Activated naive CD4-positive, alpha-beta T cell treated with anti-CD3 and anti-CD28 coated beads, Interleukin-2, amount 50 U/mL, for 24 hours (primary cell): ENCODE data around the gene TUBGCP3.
A peak's percentile ranks its signal among the peaks of the same experiment; 100 is the strongest.

Source experiments
- H3K27ac Mint-ChIP-seq: one replicate; pipeline ENCODE4 v1.8.0; 2021; ENCODE audit warnings: mild to moderate bottlenecking, mixed read lengths
- H3K27me3 Mint-ChIP-seq: one replicate; pipeline ENCODE4 v1.8.0; 2021; ENCODE audit warnings: mixed read lengths
- H3K36me3 Mint-ChIP-seq: one replicate; pipeline ENCODE4 v1.8.0; 2021; ENCODE audit warnings: mixed read lengths
- H3K4me1 Mint-ChIP-seq: one replicate; pipeline ENCODE4 v1.8.0; 2021; ENCODE audit warnings: mixed read lengths
- H3K4me3 Mint-ChIP-seq: one replicate; pipeline ENCODE4 v1.8.0; 2021; ENCODE audit warnings: mild to moderate bottlenecking, mixed read lengths
- H3K9me3 Mint-ChIP-seq: one replicate; pipeline ENCODE4 v1.8.0; 2021; ENCODE audit warnings: mixed read lengths

TUBGCP3 gene

DNA sequence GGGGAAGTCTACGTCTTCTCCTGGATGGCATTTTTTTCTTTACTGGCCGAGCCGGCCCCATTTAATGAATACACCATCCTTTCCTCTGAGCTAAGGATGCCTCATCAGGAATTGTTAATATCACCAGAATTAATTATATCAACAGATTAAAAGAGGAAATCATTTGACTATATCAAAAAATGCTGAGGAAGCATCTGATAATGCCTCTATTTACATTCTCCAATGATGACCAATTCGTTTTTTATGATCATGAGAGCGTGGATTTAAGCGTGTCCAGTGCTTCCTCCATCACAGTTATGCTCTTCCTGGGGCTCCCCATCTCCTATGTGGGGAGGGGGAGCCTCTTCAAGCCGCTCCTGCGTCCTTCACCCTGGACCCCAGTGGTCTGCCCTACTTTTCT lies 58.7 kb downstream of the TUBGCP3 start:
- no peaks in the 10 kb centered on the region for H3K27me3 Mint-ChIP-seq
- peaks cover 6% of the 10 kb centered on the region for H3K4me1 Mint-ChIP-seq

GRCh38 chr13:112526146-112526853 lies 61.7 kb downstream of the TUBGCP3 start:
- no peaks in the 10 kb centered on the region for H3K27me3 Mint-ChIP-seq
- no peak overlapping the region for H3K27ac Mint-ChIP-seq
- H3K4me1 Mint-ChIP-seq = no peaks in the 10 kb centered on the region
- peaks cover 3% of the 10 kb centered on the region for H3K36me3 Mint-ChIP-seq
- H3K9me3 Mint-ChIP-seq = no peaks in the 10 kb centered on the region
- no peak overlapping the region for H3K4me3 Mint-ChIP-seq

More for the DNA sequence above, 58.7 kb downstream of the TUBGCP3 start:
- Mint-ChIP-seq H3K9me3 (no peaks in the 10 kb centered on the region), H3K4me3 (no peak overlapping the region), H3K27ac (no peak overlapping the region), H3K36me3 (no peaks in the 10 kb centered on the region)

GRCh38 chr13:112525356-112525945 lies 62.5 kb downstream of the TUBGCP3 start:
- Mint-ChIP-seq H3K4me1 (no peaks in the 10 kb centered on the region), H3K27me3 (no peaks in the 10 kb centered on the region), H3K36me3 (peaks cover 5% of the 10 kb centered on the region), H3K27ac (no peak overlapping the region), H3K9me3 (no peaks in the 10 kb centered on the region), H3K4me3 (no peak overlapping the region)

DNA sequence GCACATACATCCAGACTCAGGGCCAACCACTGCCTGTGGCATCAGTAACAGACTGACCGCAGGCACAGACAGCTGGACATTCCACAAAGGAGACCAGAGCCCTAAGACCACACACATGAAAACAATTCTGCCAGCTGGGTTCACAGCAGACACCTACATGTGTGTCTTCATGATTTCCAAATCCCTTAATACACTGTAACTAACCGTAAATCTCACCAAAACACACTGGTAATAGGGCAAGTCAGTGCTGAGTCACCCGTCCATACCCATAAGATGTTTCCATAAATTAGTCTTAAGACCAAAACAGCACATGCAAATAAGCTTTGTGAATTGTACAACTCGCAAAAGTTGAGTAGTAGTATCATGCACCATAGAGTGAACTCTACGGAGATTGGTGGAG lies 65.4 kb downstream of the TUBGCP3 start:
- Mint-ChIP-seq H3K27me3 (no peaks in the 10 kb centered on the region), H3K4me1 (no peaks in the 10 kb centered on the region), H3K4me3 (no peak overlapping the region), H3K27ac (no peak overlapping the region), H3K36me3 (peaks cover 5% of the 10 kb centered on the region), H3K9me3 (no peaks in the 10 kb centered on the region)

DNA sequence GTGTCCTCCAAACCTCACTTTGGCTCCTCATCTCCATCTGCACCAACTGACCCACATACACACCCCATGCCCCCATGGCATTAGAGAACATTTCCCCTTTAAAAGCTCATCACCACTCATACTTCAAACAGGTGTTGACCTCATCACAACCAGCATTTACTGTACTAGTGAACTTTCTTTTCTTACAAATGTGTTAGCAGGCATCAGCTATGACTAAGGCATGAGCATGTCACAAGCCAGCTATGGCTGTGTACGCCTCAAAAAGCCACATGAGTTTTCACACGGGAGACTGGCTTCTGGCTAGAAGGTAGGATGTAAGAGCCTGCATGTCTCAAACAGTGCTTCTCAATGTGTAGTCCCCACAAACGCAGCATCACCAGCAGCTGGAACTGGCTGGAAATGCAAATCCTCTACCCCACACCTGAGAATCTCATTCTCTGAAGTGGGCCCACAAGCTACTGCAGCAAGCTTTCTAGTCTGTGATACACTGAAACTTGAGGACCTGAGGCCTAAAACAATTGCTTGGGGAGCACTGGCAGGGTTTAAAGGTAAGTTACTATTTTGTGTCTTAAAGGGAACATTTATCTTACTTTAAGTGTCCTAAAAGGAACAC lies 66.8 kb downstream of the TUBGCP3 start:
- Mint-ChIP-seq H3K4me3 (no peak overlapping the region), H3K36me3 (peaks cover 5% of the 10 kb centered on the region), H3K4me1 (no peaks in the 10 kb centered on the region), H3K27ac (no peak overlapping the region), H3K9me3 (no peaks in the 10 kb centered on the region), H3K27me3 (no peaks in the 10 kb centered on the region)

GRCh38 chr13:112519517-112520060 lies 68.4 kb downstream of the TUBGCP3 start:
- peaks cover 7% of the 10 kb centered on the region for H3K36me3 Mint-ChIP-seq
- H3K27ac Mint-ChIP-seq = no peak overlapping the region
- no peak overlapping the region for H3K4me3 Mint-ChIP-seq
- no peaks in the 10 kb centered on the region for H3K9me3 Mint-ChIP-seq
- no peaks in the 10 kb centered on the region for H3K27me3 Mint-ChIP-seq
- no peaks in the 10 kb centered on the region for H3K4me1 Mint-ChIP-seq

- Mint-ChIP-seq H3K9me3 (no peaks in the 10 kb centered on the region), H3K4me3 (no peak overlapping the region), H3K4me1 (no peaks in the 10 kb centered on the region), H3K36me3 (peaks cover 11% of the 10 kb centered on the region), H3K27ac (no peak overlapping the region), H3K27me3 (no peaks in the 10 kb centered on the region)
These were observed 71.7 kb downstream of the TUBGCP3 start for GRCh38 chr13:112516218-112516617.

DNA sequence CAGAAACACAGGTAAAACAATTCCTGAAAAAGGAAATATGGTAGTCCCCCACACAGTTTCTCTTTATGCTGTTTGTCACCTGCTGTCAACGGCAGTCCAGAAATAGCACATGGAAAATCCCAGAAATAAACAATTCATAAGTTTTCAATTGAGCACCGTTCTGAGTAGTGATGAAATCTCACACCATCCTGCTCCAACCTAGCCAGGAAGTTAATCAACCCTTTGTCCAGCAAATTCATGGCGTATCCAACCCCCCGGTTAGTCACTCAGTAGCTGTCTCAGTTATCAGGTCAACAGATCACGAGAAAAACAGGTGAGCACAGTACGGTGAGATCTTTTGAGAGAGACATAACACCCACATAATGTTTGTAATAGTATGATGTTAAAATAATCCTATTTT lies 74.2 kb downstream of the TUBGCP3 start:
- Mint-ChIP-seq H3K36me3 (peaks cover 10% of the 10 kb centered on the region), H3K4me3 (no peak overlapping the region), H3K27me3 (no peaks in the 10 kb centered on the region), H3K27ac (peak overlapping the region; percentile 52), H3K4me1 (no peaks in the 10 kb centered on the region), H3K9me3 (no peaks in the 10 kb centered on the region)

- H3K9me3 Mint-ChIP-seq = no peaks in the 10 kb centered on the region
- peaks cover 18% of the 10 kb centered on the region for H3K36me3 Mint-ChIP-seq
- H3K27me3 Mint-ChIP-seq = no peaks in the 10 kb centered on the region
- H3K4me3 Mint-ChIP-seq = no peak overlapping the region
- no peaks in the 10 kb centered on the region for H3K4me1 Mint-ChIP-seq
- no peak overlapping the region for H3K27ac Mint-ChIP-seq
These were observed 76.8 kb downstream of the TUBGCP3 start for GRCh38 chr13:112510987-112511685.

DNA sequence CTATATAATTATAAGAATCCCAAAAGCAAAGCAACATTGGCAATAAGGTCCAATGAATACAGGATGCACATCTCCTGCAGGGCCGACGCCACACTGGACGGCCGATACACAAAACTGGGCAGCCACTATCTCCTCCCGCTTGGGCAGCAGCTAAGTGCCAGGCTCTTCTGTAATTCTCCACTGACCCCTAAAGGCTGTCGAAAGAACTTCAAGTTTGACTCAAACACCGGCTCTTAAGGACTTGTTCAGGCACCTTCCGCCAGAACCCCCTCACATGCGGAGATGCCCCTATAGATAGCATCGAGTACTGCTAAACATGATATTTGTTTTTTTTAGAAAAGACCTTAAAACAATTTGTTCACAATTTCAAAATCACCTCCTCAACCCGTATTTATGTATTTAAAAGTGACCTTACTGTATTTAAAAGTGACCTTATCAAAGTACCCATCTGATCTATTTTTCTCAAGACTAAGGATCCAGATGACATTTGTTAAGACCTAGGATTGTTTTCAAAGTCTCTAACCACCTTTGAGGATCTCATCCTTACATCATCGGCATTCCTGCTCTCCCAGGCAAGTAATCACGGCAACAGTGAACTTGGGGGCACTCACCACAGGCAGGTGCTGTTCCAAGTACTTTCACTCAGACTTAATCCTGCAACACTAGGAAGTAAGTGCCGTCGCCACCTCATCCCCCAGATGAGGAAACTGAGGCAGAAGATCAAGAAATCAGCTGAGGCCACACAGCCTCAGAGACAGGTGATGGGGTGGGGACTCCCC lies 77.8 kb downstream of the TUBGCP3 start:
- Mint-ChIP-seq H3K36me3 (peaks cover 18% of the 10 kb centered on the region), H3K4me1 (no peaks in the 10 kb centered on the region), H3K27ac (no peak overlapping the region), H3K9me3 (no peaks in the 10 kb centered on the region), H3K4me3 (no peak overlapping the region), H3K27me3 (no peaks in the 10 kb centered on the region)

GRCh38 chr13:112509190-112509589 lies 78.8 kb downstream of the TUBGCP3 start:
- no peak overlapping the region for H3K4me3 Mint-ChIP-seq
- no peaks in the 10 kb centered on the region for H3K9me3 Mint-ChIP-seq
- peaks cover 15% of the 10 kb centered on the region for H3K36me3 Mint-ChIP-seq
- no peaks in the 10 kb centered on the region for H3K4me1 Mint-ChIP-seq
- H3K27me3 Mint-ChIP-seq = no peaks in the 10 kb centered on the region
- no peak overlapping the region for H3K27ac Mint-ChIP-seq

DNA sequence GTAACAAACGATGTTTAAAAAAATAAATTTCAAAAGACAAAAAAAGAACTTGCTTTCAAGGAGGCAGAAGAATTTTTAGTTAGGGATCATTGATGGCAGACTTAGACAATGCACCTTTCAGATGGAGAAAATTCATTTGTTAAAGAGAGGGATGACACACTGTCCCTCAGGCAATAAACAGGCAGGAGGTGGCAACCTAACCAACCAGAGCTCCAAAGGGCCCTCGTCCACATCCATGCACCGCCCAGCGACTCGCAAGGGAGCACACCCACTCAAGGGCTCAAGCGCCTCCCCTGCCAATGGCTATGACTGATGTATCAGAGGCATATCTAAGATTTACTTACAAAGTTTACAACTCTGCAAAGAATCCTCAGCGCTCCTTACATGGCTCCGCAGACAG lies 81.9 kb downstream of the TUBGCP3 start:
- peaks cover 16% of the 10 kb centered on the region for H3K36me3 Mint-ChIP-seq
- no peak overlapping the region for H3K27ac Mint-ChIP-seq

DNA sequence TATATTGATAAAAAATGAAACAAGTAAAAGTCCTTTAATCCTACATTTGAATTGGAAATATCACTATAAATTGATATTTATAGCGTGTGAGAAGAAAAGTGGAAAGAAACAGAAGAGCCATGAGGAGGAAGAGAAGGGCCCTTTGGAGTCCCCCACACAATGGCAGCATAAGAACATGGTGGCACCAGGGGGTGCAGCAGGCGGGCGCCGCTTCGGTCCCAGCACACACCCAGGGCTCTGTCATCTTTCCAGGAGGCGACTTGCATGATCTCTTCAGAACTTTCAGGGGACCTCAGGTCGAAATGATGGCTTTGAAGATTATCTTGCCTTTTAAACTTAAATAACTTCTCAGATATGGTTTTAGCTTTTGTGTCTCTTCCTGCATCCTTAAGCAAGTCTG lies 91.8 kb downstream of the TUBGCP3 start:
- Mint-ChIP-seq H3K9me3 (no peaks in the 10 kb centered on the region), H3K27ac (no peak overlapping the region), H3K27me3 (no peaks in the 10 kb centered on the region), H3K4me3 (no peak overlapping the region), H3K36me3 (peaks cover 24% of the 10 kb centered on the region), H3K4me1 (no peaks in the 10 kb centered on the region)

More for the DNA sequence above, 81.9 kb downstream of the TUBGCP3 start:
- no peaks in the 10 kb centered on the region for H3K4me1 Mint-ChIP-seq
- no peak overlapping the region for H3K4me3 Mint-ChIP-seq
- no peaks in the 10 kb centered on the region for H3K9me3 Mint-ChIP-seq
- H3K27me3 Mint-ChIP-seq = no peaks in the 10 kb centered on the region

DNA sequence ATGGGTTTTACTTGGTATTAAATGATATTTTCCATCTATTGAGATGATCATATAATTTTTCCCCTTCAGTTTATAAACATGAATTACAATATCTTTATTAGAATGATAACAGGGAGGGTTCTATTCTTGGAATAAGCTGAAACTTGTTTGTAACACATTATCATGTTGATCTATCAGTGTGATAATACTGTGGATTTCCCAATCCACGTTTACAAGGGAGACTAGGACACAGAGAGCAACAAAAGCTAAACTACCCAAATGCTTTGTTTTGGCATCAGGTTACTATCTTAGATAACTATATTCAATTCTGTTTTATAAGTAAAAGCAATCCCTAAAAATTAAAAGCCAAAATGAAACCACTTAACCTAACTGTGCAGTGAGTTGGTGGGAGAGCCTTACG lies 92.5 kb downstream of the TUBGCP3 start:
- H3K36me3 Mint-ChIP-seq = peaks cover 23% of the 10 kb centered on the region
- no peak overlapping the region for H3K4me3 Mint-ChIP-seq

GRCh38 chr13:112489199-112489598 lies 98.8 kb downstream of the TUBGCP3 start:
- Mint-ChIP-seq H3K27ac (no peak overlapping the region), H3K27me3 (no peaks in the 10 kb centered on the region), H3K9me3 (no peaks in the 10 kb centered on the region), H3K4me1 (no peaks in the 10 kb centered on the region), H3K4me3 (no peak overlapping the region), H3K36me3 (peaks cover 25% of the 10 kb centered on the region)

More for the DNA sequence above, 92.5 kb downstream of the TUBGCP3 start:
- no peak overlapping the region for H3K27ac Mint-ChIP-seq
- H3K9me3 Mint-ChIP-seq = no peaks in the 10 kb centered on the region
- no peaks in the 10 kb centered on the region for H3K4me1 Mint-ChIP-seq
- no peaks in the 10 kb centered on the region for H3K27me3 Mint-ChIP-seq
